ENCODE data around the gene GALNT17.

GRCh38 chr7:71705901-71706596 is 574.1 kb downstream of the GALNT17 start:
- TF ChIP-seq CTCF (conservative IDR thresholded peaks at IDR 0.05; ENCODE audit: low read depth, low read length) (no peak), EZH2 (IDR thresholded peaks at IDR 0.05; ENCODE audit: borderline replicate concordance, low read depth, low read length, poor library complexity, severe bottlenecking) (no peak)

All from A673 (cell line).